Testis (tissue), 2 donors: ENCODE results near the gene SSRP1.

Source experiments
- POLR2A ChIP-seq: fragments of 450-650 bp; IDR thresholded peaks from one replicate; pipeline ENCODE4 v1.6.1; 2017; ENCODE audit warnings: antibody characterized with exemption, mild to moderate bottlenecking, moderate library complexity
- TF ChIP-seq, protein P1 (sequence below), 3 experiments: fragments of 450-650 bp in 2 of 3; fragments of 200-600 bp in 1 of 3; sonication (generic) in 1 of 3; IDR thresholded peaks; one replicate each; pipeline ENCODE4 v1.5.1; 2016 to 2019; ENCODE audit warnings: antibody characterized with exemption in 3 of 3, mild to moderate bottlenecking in 2 of 3, moderate library complexity in 1 of 3

DNA sequence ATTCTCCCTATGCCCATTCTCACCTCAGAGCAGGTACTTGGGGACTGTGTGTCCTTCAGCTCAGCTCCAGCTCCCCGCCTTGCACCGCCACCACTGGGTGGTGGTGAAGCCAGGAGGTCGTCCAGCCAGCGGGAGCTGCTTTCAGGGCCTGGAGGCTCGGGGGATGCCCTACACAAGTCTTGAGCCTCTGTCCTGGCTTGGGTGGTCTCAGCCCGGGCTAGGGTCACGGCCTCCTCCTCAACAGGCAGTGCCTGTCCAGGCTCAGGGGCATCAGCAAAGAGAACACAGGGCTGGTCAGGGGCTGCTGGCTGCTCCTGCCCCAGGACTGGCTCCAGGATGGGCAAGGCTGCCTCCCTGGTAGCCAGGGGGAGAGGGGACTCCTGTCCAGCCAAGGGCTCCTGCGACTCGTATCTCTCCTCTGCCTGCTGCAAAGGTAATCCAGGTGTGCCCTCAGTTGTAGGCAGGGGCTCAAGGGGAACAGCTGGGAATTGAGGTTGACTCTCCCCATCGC, 23.1 kb downstream of the SSRP1 start:
- TF ChIP-seq, protein P1, sequence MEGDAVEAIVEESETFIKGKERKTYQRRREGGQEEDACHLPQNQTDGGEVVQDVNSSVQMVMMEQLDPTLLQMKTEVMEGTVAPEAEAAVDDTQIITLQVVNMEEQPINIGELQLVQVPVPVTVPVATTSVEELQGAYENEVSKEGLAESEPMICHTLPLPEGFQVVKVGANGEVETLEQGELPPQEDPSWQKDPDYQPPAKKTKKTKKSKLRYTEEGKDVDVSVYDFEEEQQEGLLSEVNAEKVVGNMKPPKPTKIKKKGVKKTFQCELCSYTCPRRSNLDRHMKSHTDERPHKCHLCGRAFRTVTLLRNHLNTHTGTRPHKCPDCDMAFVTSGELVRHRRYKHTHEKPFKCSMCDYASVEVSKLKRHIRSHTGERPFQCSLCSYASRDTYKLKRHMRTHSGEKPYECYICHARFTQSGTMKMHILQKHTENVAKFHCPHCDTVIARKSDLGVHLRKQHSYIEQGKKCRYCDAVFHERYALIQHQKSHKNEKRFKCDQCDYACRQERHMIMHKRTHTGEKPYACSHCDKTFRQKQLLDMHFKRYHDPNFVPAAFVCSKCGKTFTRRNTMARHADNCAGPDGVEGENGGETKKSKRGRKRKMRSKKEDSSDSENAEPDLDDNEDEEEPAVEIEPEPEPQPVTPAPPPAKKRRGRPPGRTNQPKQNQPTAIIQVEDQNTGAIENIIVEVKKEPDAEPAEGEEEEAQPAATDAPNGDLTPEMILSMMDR (IDR thresholded peaks at IDR 0.05), result no peak
- TF ChIP-seq POLR2A, result no peak
